Endothelial cell of umbilical vein (primary cell): ENCODE data around the gene CLEC18A. TPM values are rescaled to one million over a fixed set of nuclear protein-coding genes. Genes with fewer than 3 reads are reported as not detected.

Experiments
- BruUV-seq: library from RNA; stranded (reverse); fragments of 400-500 nt; replicated peaks from 2 replicates; lab custom pipeline; 2021; lab: Mats Ljungman, UMichigan
- CTCF ChIA-PET: fragments of 300-600, 350-600 bp; sonication (Branson Sonifier 250); formaldehyde crosslinking; loops from one replicate; lab custom pipeline; 2021; ENCODE audit warnings: antibody characterized with exemption, inconsistent platforms; lab: Charles Lee
- POLR2A ChIA-PET: fragments of 300-600, 350-600 bp; sonication (Branson Sonifier 250); formaldehyde crosslinking; loops from one replicate; lab custom pipeline; 2021; ENCODE audit warnings: antibody characterized with exemption, inconsistent platforms; lab: Charles Lee
- DNase-seq: peaks from one replicate; pipeline ENCODE4 v3.0.0-alpha.2; 2011; ENCODE audit warnings: low read depth, low spot score
- FAIRE-seq: peaks from 2 replicates; lab custom pipeline; 2011; peaks lifted over from hg19 to GRCh38; lab: Jason Lieb, UNC
- H2AFZ ChIP-seq: 2 replicates; pipeline ENCODE4 v1.6.0; 2012; ENCODE audit warnings: low read depth, low read length, control low read depth, inconsistent platforms
- H3K27ac ChIP-seq: 2 replicates; pipeline ENCODE4 v1.5.1; 2011; ENCODE audit warnings: low read depth, mild to moderate bottlenecking, control low read depth, low read length, moderate library complexity; ENCODE audit not compliant: insufficient read depth
- H3K27me3 ChIP-seq, 2 experiments: 2 replicates each; pipeline versions ENCODE4 v1.6.0 to v1.6.1; 2011; ENCODE audit warnings: low read length in 2 of 2, mixed read lengths in 1 of 2; ENCODE audit not compliant: control insufficient read depth in 2 of 2, insufficient read depth in 2 of 2
- H3K36me3 ChIP-seq, 2 experiments: 2 replicates in 1 of 2; 3 replicates in 1 of 2; pipeline ENCODE4 v1.5.1; 2011; ENCODE audit warnings: low read length in 2 of 2, mild to moderate bottlenecking in 1 of 2, moderate library complexity in 1 of 2; ENCODE audit not compliant: control insufficient read depth in 2 of 2, insufficient read depth in 2 of 2; ENCODE audit errors: extremely low read depth in 1 of 2
- H3K4me1 ChIP-seq: 3 replicates; pipeline ENCODE4 v1.5.1; 2011; ENCODE audit warnings: mild to moderate bottlenecking, low read length; ENCODE audit not compliant: control insufficient read depth, insufficient read depth; ENCODE audit errors: extremely low read depth
- H3K4me2 ChIP-seq: 2 replicates; pipeline ENCODE4 v1.6.1; 2011; ENCODE audit warnings: low read length, control low read depth, mixed read lengths; ENCODE audit not compliant: insufficient read depth
- H3K4me3 ChIP-seq, 3 experiments: fragments of 200-600 bp in 1 of 3; sonication (generic), shearing (Covaris generic) in 1 of 3; replicated peaks in 1 of 3; 2 replicates each; pipeline ENCODE4 v1.5.1; 2011 to 2016; ENCODE audit warnings: control low read depth in 3 of 3, low read length in 3 of 3, mild to moderate bottlenecking in 2 of 3, inconsistent platforms in 1 of 3, low read depth in 1 of 3, moderate library complexity in 1 of 3; ENCODE audit not compliant: insufficient read depth in 1 of 3
- H3K79me2 ChIP-seq: 2 replicates; pipeline ENCODE4 v1.6.0; 2012; ENCODE audit warnings: low read length, inconsistent platforms; ENCODE audit not compliant: control insufficient read depth, insufficient read depth
- H3K9ac ChIP-seq: replicated peaks from 2 replicates; pipeline ENCODE3; 2011; ENCODE audit warnings: low read length, control low read depth; ENCODE audit not compliant: insufficient read depth; ENCODE audit errors: extremely low read depth
- H3K9me1 ChIP-seq: replicated peaks from 3 replicates; pipeline ENCODE4 v1.6.0; 2011; ENCODE audit warnings: mild to moderate bottlenecking, low read length; ENCODE audit not compliant: control insufficient read depth, insufficient read depth; ENCODE audit errors: extremely low read depth
- H3K9me3 ChIP-seq: replicated peaks from 2 replicates; pipeline ENCODE4 v1.5.1; 2012; ENCODE audit warnings: low read length, inconsistent platforms; ENCODE audit not compliant: control insufficient read depth, insufficient read depth
- H4K20me1 ChIP-seq: replicated peaks from 2 replicates; pipeline ENCODE3; 2011; ENCODE audit warnings: mild to moderate bottlenecking, low read length; ENCODE audit not compliant: control insufficient read depth, insufficient read depth; ENCODE audit errors: extremely low read depth
- EZH2 ChIP-seq: IDR thresholded peaks from 2 replicates; pipeline ENCODE4 v1.6.1; 2012; ENCODE audit warnings: borderline replicate concordance, low read depth, mild to moderate bottlenecking, moderate library complexity, low read length, inconsistent platforms; ENCODE audit not compliant: severe bottlenecking
- FOS ChIP-seq: IDR thresholded peaks from 2 replicates; pipeline ENCODE4 v1.6.1; 2011; ENCODE audit warnings: mild to moderate bottlenecking, low read length, moderate library complexity, borderline replicate concordance; ENCODE audit not compliant: insufficient read depth
- GATA2 ChIP-seq: IDR thresholded peaks from 2 replicates; pipeline ENCODE4 v1.7.0; 2011; ENCODE audit warnings: low read depth, mild to moderate bottlenecking, moderate library complexity, mixed read lengths, low read length; ENCODE audit not compliant: insufficient read length, insufficient read depth
- JUN ChIP-seq: IDR thresholded peaks from 2 replicates; pipeline ENCODE4 v1.6.1; 2011; ENCODE audit warnings: borderline replicate concordance, low read depth; ENCODE audit not compliant: insufficient read length, insufficient read depth
- MYC ChIP-seq: IDR thresholded peaks from one replicate; pipeline ENCODE4 v1.6.1; 2011; ENCODE audit warnings: mild to moderate bottlenecking, low read depth, low read length
- POLR2A ChIP-seq: IDR thresholded peaks from 2 replicates; pipeline ENCODE4 v1.6.1; 2012; ENCODE audit warnings: low read depth, mild to moderate bottlenecking, control low read depth, low read length
- POLR2AphosphoS5 ChIP-seq: IDR thresholded peaks from 2 replicates; pipeline ENCODE4 v1.6.1; 2012; ENCODE audit warnings: low read depth, mild to moderate bottlenecking, control low read depth, low read length, moderate library complexity; ENCODE audit not compliant: insufficient read depth
- dilution Hi-C: fragments of 300-500 bp; cut with MboI; formaldehyde crosslinking; loops from one replicate; pipeline ENCODE4 v1.15.0; 2019; ENCODE audit warnings: low sequenced_read_pairs; ENCODE audit not compliant: extremely low pct_ligation_motif_present
- intact Hi-C: fragments of 100-400 bp; cut with micrococcal nuclease; formaldehyde crosslinking; loops from one replicate; pipeline ENCODE4 v1.10.0; 2022
- polyA plus RNA-seq, 4 experiments: library from polyadenylated mRNA; depleted of rRNA in 3 of 4; stranded (reverse) in 3 of 4; unstranded in 1 of 4; fragments of >200 nt; gene quantifications; 2 replicates each; pipeline versions ENCODE4 v1.2.1 to v1.2.3, GENCODE V29; 2011 to 2012; ENCODE audit warnings: missing spikeins in 1 of 4
- total RNA-seq: library from RNA; stranded (reverse); gene quantifications from 2 replicates; pipeline ENCODE4 v1.2.3, GENCODE V29; 2021
- TF ChIP-seq, protein P1 (sequence below): IDR thresholded peaks from 2 replicates; pipeline ENCODE4 v1.6.1; 2011; ENCODE audit not compliant: insufficient read depth, insufficient read length
- TF ChIP-seq, protein P2 (sequence below), 2 donors: IDR thresholded peaks; 1 replicate in 1 of 2; 2 replicates in 1 of 2; pipeline ENCODE4 v1.5.1; 2011; ENCODE audit warnings: low read length in 2 of 2, mild to moderate bottlenecking in 2 of 2, moderate library complexity in 2 of 2, control low read depth in 1 of 2, inconsistent platforms in 1 of 2, low read depth in 1 of 2; ENCODE audit not compliant: insufficient read depth in 1 of 2; ENCODE audit errors: extremely low read depth in 1 of 2

CLEC18A gene
- total and polyA plus RNA-seq, 2 donors (not counting 3 experiments of a cell fraction or from before 2014, with no cell fraction given) = 0.35 to 0.51 TPM

DNA sequence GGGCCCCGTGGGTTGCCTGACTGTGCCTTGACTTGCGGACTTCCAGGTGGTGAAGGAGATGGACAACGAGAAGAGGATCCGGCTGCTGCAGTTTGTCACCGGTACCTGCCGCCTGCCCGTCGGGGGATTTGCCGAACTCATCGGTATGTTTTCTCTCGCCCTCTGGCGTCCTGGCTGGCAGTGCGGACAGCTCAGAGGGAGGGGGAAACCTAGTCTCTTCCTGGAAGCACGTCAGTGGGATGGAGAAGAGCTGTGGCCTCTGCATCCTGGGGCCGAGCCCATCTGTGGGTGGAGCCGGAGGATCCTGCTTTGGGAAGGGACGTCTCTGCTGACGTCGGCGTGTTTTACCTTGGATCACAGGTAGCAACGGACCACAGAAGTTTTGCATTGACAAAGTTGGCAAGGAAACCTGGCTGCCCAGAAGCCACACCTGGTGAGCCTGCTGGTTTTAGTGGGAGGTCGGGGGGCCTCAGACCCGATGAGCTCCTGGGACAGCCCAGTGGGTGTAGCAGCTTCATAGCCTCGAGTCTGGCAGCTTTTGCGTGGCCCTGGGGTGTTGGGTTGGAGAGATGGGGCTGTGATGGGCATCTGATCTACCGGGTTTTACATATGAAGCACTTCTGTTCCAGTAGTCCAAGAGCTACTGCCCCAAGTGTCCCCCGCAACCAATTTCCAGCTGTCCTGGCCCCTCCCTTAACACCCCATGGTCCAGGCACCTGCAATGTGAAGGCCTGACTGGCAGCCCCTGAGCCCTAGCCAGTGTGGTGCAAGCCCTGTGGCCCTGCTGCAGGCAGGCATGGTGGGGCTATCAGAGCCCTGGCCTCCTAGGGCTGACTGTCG, 11.9 kb upstream of the CLEC18A start:
- H3K4me1 ChIP-seq = no peaks in the 10 kb centered on the region
- no peak for DNase-seq
- H3K9me3 ChIP-seq = no peaks in the 10 kb centered on the region
- H3K4me2 ChIP-seq = no peak overlapping the region
- no peaks in the 10 kb centered on the region for H3K9me1 ChIP-seq
- ChIA-PET CTCF (interaction anchor here (2.6 kb wide), 1 partner anchor 9 kb away, joined by 20 read pairs; no protein-coding TSS in a partner anchor), POLR2A (no interaction called here)
- dilution Hi-C loops = no loop called here
- no peak overlapping the region for H3K9ac ChIP-seq
- no peaks in the 10 kb centered on the region for H4K20me1 ChIP-seq
- H3K79me2 ChIP-seq = no peaks in the 10 kb centered on the region
- no peak overlapping the region for H3K4me3 ChIP-seq
- BruUV-seq = no TSS peak
- intact Hi-C loops = no loop called here
- H3K27ac ChIP-seq = no peak overlapping the region
- no peak for TF ChIP-seq EZH2
- no peak overlapping the region for H2AFZ ChIP-seq
- FAIRE-seq = no peak
- peaks cover 4 to 32% of the 10 kb centered on the region in 2 experiments for H3K36me3 ChIP-seq
- H3K27me3 ChIP-seq = no peaks in the 10 kb centered on the region

DNA sequence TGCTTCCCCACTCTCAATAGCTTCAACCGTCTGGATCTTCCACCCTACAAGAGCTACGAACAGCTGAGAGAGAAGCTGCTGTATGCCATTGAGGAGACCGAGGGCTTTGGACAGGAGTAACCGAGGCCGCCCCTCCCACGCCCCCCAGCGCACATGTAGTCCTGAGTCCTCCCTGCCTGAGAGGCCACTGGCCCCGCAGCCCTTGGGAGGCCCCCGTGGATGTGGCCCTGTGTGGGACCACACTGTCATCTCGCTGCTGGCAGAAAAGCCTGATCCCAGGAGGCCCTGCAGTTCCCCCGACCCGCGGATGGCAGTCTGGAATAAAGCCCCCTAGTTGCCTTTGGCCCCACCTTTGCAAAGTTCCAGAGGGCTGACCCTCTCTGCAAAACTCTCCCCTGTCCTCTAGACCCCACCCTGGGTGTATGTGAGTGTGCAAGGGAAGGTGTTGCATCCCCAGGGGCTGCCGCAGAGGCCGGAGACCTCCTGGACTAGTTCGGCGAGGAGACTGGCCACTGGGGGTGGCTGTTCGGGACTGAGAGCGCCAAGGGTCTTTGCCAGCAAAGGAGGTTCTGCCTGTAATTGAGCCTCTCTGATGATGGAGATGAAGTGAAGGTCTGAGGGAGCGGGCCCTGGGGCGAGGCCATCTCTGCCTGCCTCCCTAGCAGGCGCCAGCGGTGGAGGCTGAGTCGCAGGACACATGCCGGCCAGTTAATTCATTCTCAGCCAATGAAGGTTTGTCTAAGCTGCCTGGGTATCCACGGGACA, 11.1 kb upstream of the CLEC18A start:
- ChIA-PET POLR2A (no interaction called here), CTCF (interaction anchor here (2.6 kb wide), 1 partner anchor 10 kb away, joined by 20 read pairs; no protein-coding TSS in a partner anchor)
- Histone ChIP-seq H3K9ac (no peak overlapping the region), H3K4me3 (no peak overlapping the region), H2AFZ (no peak overlapping the region), H3K9me3 (no peaks in the 10 kb centered on the region), H3K4me1 (no peaks in the 10 kb centered on the region), H3K9me1 (no peaks in the 10 kb centered on the region), H3K79me2 (no peaks in the 10 kb centered on the region), H3K4me2 (no peak overlapping the region), H4K20me1 (no peaks in the 10 kb centered on the region), H3K27me3 (no peaks in the 10 kb centered on the region), H3K27ac (no peak overlapping the region), H3K36me3 (peaks cover 4 to 29% of the 10 kb centered on the region in 2 experiments)
- dilution Hi-C loops = no loop called here
- no peak for TF ChIP-seq POLR2A
- TF ChIP-seq, protein P1, sequence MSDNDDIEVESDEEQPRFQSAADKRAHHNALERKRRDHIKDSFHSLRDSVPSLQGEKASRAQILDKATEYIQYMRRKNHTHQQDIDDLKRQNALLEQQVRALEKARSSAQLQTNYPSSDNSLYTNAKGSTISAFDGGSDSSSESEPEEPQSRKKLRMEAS = no peak
- no peak for TF ChIP-seq POLR2AphosphoS5
- TF ChIP-seq FOS = no peak
- no peak for TF ChIP-seq MYC
- TF ChIP-seq GATA2 = no peak
- TF ChIP-seq EZH2 = no peak
- TF ChIP-seq, protein P2, sequence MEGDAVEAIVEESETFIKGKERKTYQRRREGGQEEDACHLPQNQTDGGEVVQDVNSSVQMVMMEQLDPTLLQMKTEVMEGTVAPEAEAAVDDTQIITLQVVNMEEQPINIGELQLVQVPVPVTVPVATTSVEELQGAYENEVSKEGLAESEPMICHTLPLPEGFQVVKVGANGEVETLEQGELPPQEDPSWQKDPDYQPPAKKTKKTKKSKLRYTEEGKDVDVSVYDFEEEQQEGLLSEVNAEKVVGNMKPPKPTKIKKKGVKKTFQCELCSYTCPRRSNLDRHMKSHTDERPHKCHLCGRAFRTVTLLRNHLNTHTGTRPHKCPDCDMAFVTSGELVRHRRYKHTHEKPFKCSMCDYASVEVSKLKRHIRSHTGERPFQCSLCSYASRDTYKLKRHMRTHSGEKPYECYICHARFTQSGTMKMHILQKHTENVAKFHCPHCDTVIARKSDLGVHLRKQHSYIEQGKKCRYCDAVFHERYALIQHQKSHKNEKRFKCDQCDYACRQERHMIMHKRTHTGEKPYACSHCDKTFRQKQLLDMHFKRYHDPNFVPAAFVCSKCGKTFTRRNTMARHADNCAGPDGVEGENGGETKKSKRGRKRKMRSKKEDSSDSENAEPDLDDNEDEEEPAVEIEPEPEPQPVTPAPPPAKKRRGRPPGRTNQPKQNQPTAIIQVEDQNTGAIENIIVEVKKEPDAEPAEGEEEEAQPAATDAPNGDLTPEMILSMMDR (IDR thresholded peaks at IDR 0.05; ENCODE audit: extremely low read depth in 1 of 2, insufficient read depth in 1 of 2, low read depth in 1 of 2, low read length in 2 of 2) = no peak
- TF ChIP-seq JUN = no peak
- no TSS peak for BruUV-seq
- no peak for FAIRE-seq
- intact Hi-C loops = no loop called here
- no peak for DNase-seq
